Adrenal gland (tissue), 5 donors: Measurements from ENCODE around the gene MOB1B.
"Not testable (repeated sequence)": the region's sequence is repeated elsewhere in the genome, so short reads cannot be mapped to it uniquely, and the experiment has no call there.

Source experiments
- POLR2A ChIP-seq, 2 donors: fragments of 450-650 bp; IDR thresholded peaks; one replicate each; pipeline ENCODE4 v1.6.1; 2017; ENCODE audit warnings: antibody characterized with exemption in 2 of 2, mild to moderate bottlenecking in 2 of 2, moderate library complexity in 1 of 2
- TF ChIP-seq, protein P1 (sequence below), 6 experiments: fragments of 450-650 bp in 4 of 6; fragments of 200-600 bp in 2 of 6; sonication (generic) in 1 of 6; IDR thresholded peaks; 1 replicate in 5 of 6; 2 replicates in 1 of 6; pipeline versions ENCODE4 v1.5.1 to v1.8.0; 2016 to 2021; ENCODE audit warnings: antibody characterized with exemption in 6 of 6, mild to moderate bottlenecking in 2 of 6, moderate library complexity in 1 of 6
- donor health status: DM: no; HTN: no; CAD: no.

DNA sequence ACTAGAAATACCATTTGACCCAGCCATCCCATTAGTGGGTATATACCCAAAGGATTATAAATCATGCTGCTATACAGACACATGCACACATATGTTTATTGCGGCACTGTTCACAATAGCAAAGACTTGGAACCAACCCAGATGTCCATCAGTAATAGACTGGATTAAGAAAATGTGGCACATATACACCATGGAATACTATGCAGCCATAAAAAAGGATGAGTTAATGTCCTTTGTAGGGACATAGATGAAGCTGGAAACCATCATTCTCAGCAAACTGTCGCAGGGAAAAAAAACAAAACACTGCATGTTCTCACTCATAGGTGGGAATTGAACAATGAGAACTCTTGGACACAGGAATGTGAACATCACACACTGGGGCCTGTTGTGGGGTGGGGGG, 115.2 kb downstream of the MOB1B start:
- TF ChIP-seq, protein P1, sequence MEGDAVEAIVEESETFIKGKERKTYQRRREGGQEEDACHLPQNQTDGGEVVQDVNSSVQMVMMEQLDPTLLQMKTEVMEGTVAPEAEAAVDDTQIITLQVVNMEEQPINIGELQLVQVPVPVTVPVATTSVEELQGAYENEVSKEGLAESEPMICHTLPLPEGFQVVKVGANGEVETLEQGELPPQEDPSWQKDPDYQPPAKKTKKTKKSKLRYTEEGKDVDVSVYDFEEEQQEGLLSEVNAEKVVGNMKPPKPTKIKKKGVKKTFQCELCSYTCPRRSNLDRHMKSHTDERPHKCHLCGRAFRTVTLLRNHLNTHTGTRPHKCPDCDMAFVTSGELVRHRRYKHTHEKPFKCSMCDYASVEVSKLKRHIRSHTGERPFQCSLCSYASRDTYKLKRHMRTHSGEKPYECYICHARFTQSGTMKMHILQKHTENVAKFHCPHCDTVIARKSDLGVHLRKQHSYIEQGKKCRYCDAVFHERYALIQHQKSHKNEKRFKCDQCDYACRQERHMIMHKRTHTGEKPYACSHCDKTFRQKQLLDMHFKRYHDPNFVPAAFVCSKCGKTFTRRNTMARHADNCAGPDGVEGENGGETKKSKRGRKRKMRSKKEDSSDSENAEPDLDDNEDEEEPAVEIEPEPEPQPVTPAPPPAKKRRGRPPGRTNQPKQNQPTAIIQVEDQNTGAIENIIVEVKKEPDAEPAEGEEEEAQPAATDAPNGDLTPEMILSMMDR (IDR thresholded peaks at IDR 0.05), result not testable (repeated sequence)
- not testable (repeated sequence) for TF ChIP-seq POLR2A (IDR thresholded peaks at IDR 0.05)
